Measurements from ENCODE around the gene ALDH1A2. TPM values are rescaled to one million over a fixed set of nuclear protein-coding genes. Genes with fewer than 3 reads are reported as not detected.

The ALDH1A2 gene
- total and polyA plus RNA-seq, 11 donors: 1.9 to 63.3 (median 6.8) TPM

DNA sequence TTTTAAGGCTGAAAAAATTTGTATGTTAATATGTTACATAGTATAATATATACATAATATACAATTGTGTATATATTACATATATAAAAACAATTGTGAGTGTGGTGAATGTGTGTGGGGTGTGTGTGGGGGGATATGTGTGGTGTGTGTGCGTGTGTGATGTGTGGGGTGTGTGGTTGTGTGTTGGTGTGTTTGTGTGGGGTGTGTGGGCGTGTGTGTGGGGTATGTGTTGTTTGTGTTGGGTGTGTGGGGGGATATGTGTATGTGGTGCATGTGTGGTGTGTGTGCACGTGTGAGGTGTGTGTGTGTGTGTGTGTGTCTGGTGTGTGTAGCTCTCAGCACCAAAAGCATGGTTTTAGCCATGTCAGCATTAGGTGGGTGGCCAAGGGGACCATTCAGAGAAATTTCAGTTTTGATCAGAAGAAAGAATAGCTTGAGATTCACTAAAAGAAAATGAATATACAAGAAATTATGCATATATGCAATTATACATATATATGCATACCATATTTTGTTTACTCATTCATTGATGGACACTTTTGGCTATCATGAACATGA is 118.9 kb downstream of the ALDH1A2 start:
- H3K4me3 ChIP-seq: no peak overlapping the region
- TF ChIP-seq, protein P1, sequence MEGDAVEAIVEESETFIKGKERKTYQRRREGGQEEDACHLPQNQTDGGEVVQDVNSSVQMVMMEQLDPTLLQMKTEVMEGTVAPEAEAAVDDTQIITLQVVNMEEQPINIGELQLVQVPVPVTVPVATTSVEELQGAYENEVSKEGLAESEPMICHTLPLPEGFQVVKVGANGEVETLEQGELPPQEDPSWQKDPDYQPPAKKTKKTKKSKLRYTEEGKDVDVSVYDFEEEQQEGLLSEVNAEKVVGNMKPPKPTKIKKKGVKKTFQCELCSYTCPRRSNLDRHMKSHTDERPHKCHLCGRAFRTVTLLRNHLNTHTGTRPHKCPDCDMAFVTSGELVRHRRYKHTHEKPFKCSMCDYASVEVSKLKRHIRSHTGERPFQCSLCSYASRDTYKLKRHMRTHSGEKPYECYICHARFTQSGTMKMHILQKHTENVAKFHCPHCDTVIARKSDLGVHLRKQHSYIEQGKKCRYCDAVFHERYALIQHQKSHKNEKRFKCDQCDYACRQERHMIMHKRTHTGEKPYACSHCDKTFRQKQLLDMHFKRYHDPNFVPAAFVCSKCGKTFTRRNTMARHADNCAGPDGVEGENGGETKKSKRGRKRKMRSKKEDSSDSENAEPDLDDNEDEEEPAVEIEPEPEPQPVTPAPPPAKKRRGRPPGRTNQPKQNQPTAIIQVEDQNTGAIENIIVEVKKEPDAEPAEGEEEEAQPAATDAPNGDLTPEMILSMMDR (IDR thresholded peaks at IDR 0.05): no peak
- no peak for TF ChIP-seq POLR2A (IDR thresholded peaks at IDR 0.05)
- WGBS, 4 donors: 91 to 95% (median 94%) methylated on average over 3 of the region's 3 CpGs
- H3K9me3 ChIP-seq: no peaks in the 10 kb centered on the region
- H3K27me3 ChIP-seq: no peaks in the 10 kb centered on the region
- no peak for DNase-seq
- H3K27ac ChIP-seq: no peak overlapping the region
- ATAC-seq: no peak
- H3K4me1 ChIP-seq: peaks cover 0 to 10% (median 0%) of the 10 kb centered on the region in 12 donors
- intact Hi-C loops (cut with DNase I): no loop called here
- no peaks in the 10 kb centered on the region for H3K36me3 ChIP-seq

DNA sequence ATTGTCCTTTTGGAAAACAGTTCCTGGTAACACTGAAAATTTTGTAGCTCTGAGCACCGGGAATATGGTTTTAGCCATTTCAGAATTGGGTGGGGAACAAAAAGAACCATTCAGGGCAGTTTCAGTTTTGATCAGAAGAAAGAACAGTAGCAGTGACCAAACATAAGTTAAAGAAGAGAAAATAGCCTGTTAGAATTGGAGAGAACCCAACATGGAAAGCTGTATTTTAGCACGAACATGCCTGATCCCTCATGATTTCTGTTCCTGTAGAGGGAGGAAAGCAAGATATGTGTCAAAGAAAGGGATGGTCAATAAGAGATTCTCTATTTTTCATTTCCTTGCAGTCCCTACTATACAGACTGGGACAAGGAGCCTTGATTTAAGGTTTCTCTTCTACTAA is 119.9 kb downstream of the ALDH1A2 start:
- DNase-seq (no peak), ATAC-seq (no peak)
- Histone ChIP-seq H3K36me3 (no peaks in the 10 kb centered on the region), H3K4me3 (no peak overlapping the region), H3K4me1 (peaks cover 0 to 10% (median 0%) of the 10 kb centered on the region in 12 donors), H3K27ac (no peak overlapping the region), H3K9me3 (no peaks in the 10 kb centered on the region), H3K27me3 (no peaks in the 10 kb centered on the region)
- TF ChIP-seq POLR2A (IDR thresholded peaks at IDR 0.05): no peak
- TF ChIP-seq, protein P1 (IDR thresholded peaks at IDR 0.05): no peak
- intact Hi-C loops (cut with DNase I): no loop called here
- WGBS, 4 donors: 72 to 88% (median 82%) methylated on average over 2 of the region's 2 CpGs

DNA sequence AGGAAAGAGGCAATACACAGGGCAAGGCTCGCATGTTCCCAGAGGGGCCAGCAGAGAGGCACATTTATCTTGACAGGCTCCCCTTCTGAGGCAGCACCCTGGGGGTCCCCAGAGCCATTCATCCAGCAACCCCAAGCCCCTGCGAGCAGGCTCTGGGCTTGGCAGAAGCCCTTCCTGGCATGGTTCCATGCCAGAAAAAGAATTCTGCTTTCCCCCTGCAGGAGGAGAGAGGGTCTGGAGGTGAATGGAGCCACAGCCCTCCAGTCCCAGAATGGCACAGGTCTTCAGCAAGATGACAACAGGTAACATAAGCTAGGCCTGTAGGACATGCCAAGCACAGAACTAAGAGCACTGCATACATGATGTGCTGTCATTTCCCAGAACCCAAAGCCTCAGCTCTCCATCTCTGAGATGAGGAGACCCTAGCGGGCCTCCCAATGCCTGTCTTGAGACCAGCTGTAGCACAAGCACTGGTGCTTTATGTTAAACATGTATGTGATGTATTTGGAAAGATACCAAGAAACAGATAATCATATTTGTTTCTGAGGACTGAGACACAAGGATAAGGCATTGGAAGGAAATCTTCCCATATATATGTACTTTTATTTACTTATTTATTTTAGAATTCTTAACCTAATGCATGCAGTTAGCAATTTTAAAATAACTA is 121.6 kb downstream of the ALDH1A2 start:
- H3K27me3 ChIP-seq: no peaks in the 10 kb centered on the region
- 71 to 91% (median 83%) methylated on average over 3 of the region's 3 CpGs for WGBS, 4 donors
- H3K36me3 ChIP-seq: no peaks in the 10 kb centered on the region
- no peak overlapping the region for H3K27ac ChIP-seq
- no peaks in the 10 kb centered on the region for H3K9me3 ChIP-seq
- TF ChIP-seq, protein P1 (IDR thresholded peaks at IDR 0.05): no peak
- no peak for TF ChIP-seq POLR2A (IDR thresholded peaks at IDR 0.05)
- H3K4me1 ChIP-seq: peaks cover 0 to 10% (median 0%) of the 10 kb centered on the region in 12 donors
- no peak for ATAC-seq
- intact Hi-C loops (cut with DNase I): no loop called here
- no peak for DNase-seq
- H3K4me3 ChIP-seq: no peak overlapping the region

DNA sequence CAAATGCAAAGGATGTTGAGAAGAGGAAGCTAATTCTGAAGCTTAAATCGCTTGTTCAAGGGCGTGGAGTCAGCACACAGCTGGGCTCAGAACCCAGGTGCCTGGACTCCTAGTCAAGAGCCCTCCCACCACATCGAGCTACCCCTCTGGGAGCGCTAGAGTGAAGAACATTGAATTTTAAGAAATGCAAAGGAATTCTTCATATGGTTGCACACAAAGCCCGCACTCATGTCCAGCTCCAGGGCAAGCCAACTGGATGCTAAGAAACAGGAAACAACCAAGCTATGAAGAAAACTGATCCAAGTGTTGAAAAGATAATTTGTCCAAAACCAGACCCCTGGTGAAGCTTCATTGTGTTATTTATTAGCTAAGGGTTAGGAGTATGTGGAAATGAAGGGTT is 122.3 kb downstream of the ALDH1A2 start:
- no peak overlapping the region for H3K4me3 ChIP-seq
- 88 to 91% (median 89%) methylated on average over 5 of the region's 5 CpGs for WGBS, 4 donors
- no peaks in the 10 kb centered on the region for H3K36me3 ChIP-seq
- no peak for TF ChIP-seq POLR2A (IDR thresholded peaks at IDR 0.05)
- TF ChIP-seq, protein P1 (IDR thresholded peaks at IDR 0.05): no peak
- H3K4me1 ChIP-seq: peaks cover 0 to 9% (median 0%) of the 10 kb centered on the region in 12 donors
- no peak overlapping the region for H3K27ac ChIP-seq
- no peaks in the 10 kb centered on the region for H3K27me3 ChIP-seq
- ATAC-seq (no peak), DNase-seq (no peak)
- intact Hi-C loops (cut with DNase I): no loop called here
- no peaks in the 10 kb centered on the region for H3K9me3 ChIP-seq
